Panc1 (cell line): ENCODE measurements around the gene CUL4A. TPM values are rescaled to one million over a fixed set of nuclear protein-coding genes. Genes with fewer than 3 reads are reported as not detected.

Experiments
- ATAC-seq: fragments of 200-7000 bp; cut with Tn5 transposase; 2 replicates; pipeline ENCODE4 v1.9.1; 2020; ENCODE audit warnings: mild to moderate bottlenecking, moderate library complexity
- BruUV-seq: library from RNA; stranded (reverse); fragments of 400-500 nt; replicated peaks from 2 replicates; lab custom pipeline; 2021; lab: Mats Ljungman, UMichigan
- CTCF ChIA-PET: fragments of 300-600 bp; sonication (Branson Sonifier 250); formaldehyde crosslinking; loops from one replicate; lab custom pipeline; 2022; ENCODE audit warnings: antibody characterized with exemption; lab: Charles Lee
- POLR2A ChIA-PET: fragments of 300-600 bp; sonication (Branson Sonifier 250); formaldehyde crosslinking; loops from one replicate; lab custom pipeline; 2022; ENCODE audit warnings: antibody characterized with exemption; lab: Charles Lee
- DNase-seq: peaks from one replicate; pipeline ENCODE4 v3.0.0-alpha.2; 2010; ENCODE audit warnings: low read depth, low spot score
- H3K27ac ChIP-seq: 2 replicates; pipeline ENCODE4 v1.5.1; 2011; ENCODE audit warnings: mild to moderate bottlenecking, low read length, inconsistent platforms
- H3K27me3 ChIP-seq: fragments of 200-500 bp; sonication (Bioruptor generic); 2 replicates; pipeline ENCODE4 v1.6.0; 2014; ENCODE audit warnings: low read length, inconsistent platforms; ENCODE audit not compliant: control insufficient read depth, insufficient read depth
- H3K36me3 ChIP-seq: fragments of 200-500 bp; sonication (Bioruptor generic); 2 replicates; pipeline ENCODE4 v1.5.1; 2014; ENCODE audit warnings: inconsistent platforms, mild to moderate bottlenecking, low read length, moderate library complexity; ENCODE audit not compliant: control insufficient read depth, insufficient read depth
- H3K4me1 ChIP-seq: 2 replicates; pipeline ENCODE4 v1.5.1; 2011; ENCODE audit warnings: inconsistent platforms, mild to moderate bottlenecking, low read length, moderate library complexity; ENCODE audit not compliant: control insufficient read depth, insufficient read depth
- H3K4me3 ChIP-seq, 2 experiments: 2 replicates each; pipeline ENCODE4 v1.5.1; 2011 to 2012; ENCODE audit warnings: low read depth in 2 of 2, low read length in 2 of 2, mild to moderate bottlenecking in 2 of 2, inconsistent platforms in 1 of 2, moderate library complexity in 1 of 2
- H3K9me3 ChIP-seq: fragments of 200-500 bp; sonication (Bioruptor generic); 2 replicates; pipeline ENCODE4 v1.5.1; 2014; ENCODE audit warnings: low read depth, mild to moderate bottlenecking, inconsistent platforms, low read length, moderate library complexity; ENCODE audit not compliant: control insufficient read depth, insufficient read depth
- POLR2AphosphoS5 ChIP-seq: IDR thresholded peaks from 2 replicates; pipeline ENCODE4 v1.6.1; 2012; ENCODE audit warnings: mild to moderate bottlenecking, low read depth, low read length, moderate library complexity
- SIN3A ChIP-seq: IDR thresholded peaks from 2 replicates; pipeline ENCODE4 v1.6.1; 2012; ENCODE audit warnings: low read depth, mild to moderate bottlenecking, low read length, moderate library complexity, borderline replicate concordance; ENCODE audit not compliant: insufficient read depth
- TCF7L2 ChIP-seq: IDR thresholded peaks from 2 replicates; pipeline ENCODE4 v1.6.1; 2011; ENCODE audit warnings: mild to moderate bottlenecking, low read depth, low read length, inconsistent platforms
- in situ Hi-C: cut with HindIII; loops from 2 replicates; pipeline ENCODE4 v1.10.0; 2016; ENCODE audit warnings: low sequenced_read_pairs, low pct_unique_long_range_greater_than_20kb
- intact Hi-C: fragments of 100-400 bp; cut with micrococcal nuclease; formaldehyde crosslinking; loops from one replicate; pipeline ENCODE4 v1.10.0; 2022; ENCODE audit not compliant: unreplicated experiment
- total RNA-seq: library from RNA; stranded (reverse); gene quantifications from one replicate; pipeline ENCODE4 v1.2.1, GENCODE V29; 2021; ENCODE audit not compliant: unreplicated experiment
- TF ChIP-seq, protein P1 (sequence below): fragments of 450-650 bp; IDR thresholded peaks from 2 replicates; pipeline ENCODE4 v1.5.1; 2017; ENCODE audit warnings: mild to moderate bottlenecking
- TF ChIP-seq, protein P2 (sequence below), 2 experiments: IDR thresholded peaks; 2 replicates each; pipeline ENCODE4 v1.6.1; 2011 to 2012; ENCODE audit warnings: low read depth in 2 of 2, control low read depth in 1 of 2, low read length in 1 of 2, mild to moderate bottlenecking in 1 of 2, moderate library complexity in 1 of 2; ENCODE audit not compliant: insufficient read depth in 1 of 2

Gene CUL4A
- total RNA-seq, 1 experiment from 2014 or later: 80.8 TPM

DNA sequence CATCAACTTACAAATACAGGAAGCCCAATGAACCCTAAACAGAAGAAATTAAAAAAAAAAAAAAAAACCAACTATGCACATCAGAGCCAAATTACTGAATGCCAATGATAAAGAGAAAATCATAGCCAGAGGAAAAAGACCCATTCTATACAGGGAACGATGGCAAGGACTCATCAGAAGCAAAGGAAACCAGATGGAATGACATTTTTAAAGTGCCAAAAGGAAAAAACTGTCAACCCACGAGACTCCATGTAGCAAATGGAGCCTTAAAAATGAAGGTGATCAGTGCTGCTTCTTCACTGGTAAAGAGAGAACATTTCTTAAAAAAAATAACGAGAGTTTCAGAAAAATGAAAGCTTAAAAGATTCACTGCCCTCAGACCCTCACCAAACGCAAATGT lies 19.2 kb upstream of the CUL4A start:
- in situ Hi-C loops (no loop called here), intact Hi-C loops (no loop called here)
- POLR2A ChIA-PET: no interaction called here
- CTCF ChIA-PET: no interaction called here
- DNase-seq (no peak), ATAC-seq (no peak)
- H3K9me3 ChIP-seq: no peaks in the 10 kb centered on the region
- TF ChIP-seq, protein P1, sequence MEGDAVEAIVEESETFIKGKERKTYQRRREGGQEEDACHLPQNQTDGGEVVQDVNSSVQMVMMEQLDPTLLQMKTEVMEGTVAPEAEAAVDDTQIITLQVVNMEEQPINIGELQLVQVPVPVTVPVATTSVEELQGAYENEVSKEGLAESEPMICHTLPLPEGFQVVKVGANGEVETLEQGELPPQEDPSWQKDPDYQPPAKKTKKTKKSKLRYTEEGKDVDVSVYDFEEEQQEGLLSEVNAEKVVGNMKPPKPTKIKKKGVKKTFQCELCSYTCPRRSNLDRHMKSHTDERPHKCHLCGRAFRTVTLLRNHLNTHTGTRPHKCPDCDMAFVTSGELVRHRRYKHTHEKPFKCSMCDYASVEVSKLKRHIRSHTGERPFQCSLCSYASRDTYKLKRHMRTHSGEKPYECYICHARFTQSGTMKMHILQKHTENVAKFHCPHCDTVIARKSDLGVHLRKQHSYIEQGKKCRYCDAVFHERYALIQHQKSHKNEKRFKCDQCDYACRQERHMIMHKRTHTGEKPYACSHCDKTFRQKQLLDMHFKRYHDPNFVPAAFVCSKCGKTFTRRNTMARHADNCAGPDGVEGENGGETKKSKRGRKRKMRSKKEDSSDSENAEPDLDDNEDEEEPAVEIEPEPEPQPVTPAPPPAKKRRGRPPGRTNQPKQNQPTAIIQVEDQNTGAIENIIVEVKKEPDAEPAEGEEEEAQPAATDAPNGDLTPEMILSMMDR: no peak
- no peak for TF ChIP-seq SIN3A
- TF ChIP-seq, protein P2, sequence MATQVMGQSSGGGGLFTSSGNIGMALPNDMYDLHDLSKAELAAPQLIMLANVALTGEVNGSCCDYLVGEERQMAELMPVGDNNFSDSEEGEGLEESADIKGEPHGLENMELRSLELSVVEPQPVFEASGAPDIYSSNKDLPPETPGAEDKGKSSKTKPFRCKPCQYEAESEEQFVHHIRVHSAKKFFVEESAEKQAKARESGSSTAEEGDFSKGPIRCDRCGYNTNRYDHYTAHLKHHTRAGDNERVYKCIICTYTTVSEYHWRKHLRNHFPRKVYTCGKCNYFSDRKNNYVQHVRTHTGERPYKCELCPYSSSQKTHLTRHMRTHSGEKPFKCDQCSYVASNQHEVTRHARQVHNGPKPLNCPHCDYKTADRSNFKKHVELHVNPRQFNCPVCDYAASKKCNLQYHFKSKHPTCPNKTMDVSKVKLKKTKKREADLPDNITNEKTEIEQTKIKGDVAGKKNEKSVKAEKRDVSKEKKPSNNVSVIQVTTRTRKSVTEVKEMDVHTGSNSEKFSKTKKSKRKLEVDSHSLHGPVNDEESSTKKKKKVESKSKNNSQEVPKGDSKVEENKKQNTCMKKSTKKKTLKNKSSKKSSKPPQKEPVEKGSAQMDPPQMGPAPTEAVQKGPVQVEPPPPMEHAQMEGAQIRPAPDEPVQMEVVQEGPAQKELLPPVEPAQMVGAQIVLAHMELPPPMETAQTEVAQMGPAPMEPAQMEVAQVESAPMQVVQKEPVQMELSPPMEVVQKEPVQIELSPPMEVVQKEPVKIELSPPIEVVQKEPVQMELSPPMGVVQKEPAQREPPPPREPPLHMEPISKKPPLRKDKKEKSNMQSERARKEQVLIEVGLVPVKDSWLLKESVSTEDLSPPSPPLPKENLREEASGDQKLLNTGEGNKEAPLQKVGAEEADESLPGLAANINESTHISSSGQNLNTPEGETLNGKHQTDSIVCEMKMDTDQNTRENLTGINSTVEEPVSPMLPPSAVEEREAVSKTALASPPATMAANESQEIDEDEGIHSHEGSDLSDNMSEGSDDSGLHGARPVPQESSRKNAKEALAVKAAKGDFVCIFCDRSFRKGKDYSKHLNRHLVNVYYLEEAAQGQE (IDR thresholded peaks at IDR 0.05; ENCODE audit: insufficient read depth in 1 of 2, low read depth in 2 of 2, low read length in 1 of 2): no peak
- TF ChIP-seq TCF7L2: no peak
- no peak for TF ChIP-seq POLR2AphosphoS5
- peaks cover 14% of the 10 kb centered on the region for H3K4me1 ChIP-seq
- no peaks in the 10 kb centered on the region; the same call in 1 of the 2 replicates for H3K36me3 ChIP-seq
- no peak overlapping the region for H3K27ac ChIP-seq
- no TSS peak for BruUV-seq
- no peak overlapping the region for H3K4me3 ChIP-seq
- H3K27me3 ChIP-seq: no peaks in the 10 kb centered on the region

DNA sequence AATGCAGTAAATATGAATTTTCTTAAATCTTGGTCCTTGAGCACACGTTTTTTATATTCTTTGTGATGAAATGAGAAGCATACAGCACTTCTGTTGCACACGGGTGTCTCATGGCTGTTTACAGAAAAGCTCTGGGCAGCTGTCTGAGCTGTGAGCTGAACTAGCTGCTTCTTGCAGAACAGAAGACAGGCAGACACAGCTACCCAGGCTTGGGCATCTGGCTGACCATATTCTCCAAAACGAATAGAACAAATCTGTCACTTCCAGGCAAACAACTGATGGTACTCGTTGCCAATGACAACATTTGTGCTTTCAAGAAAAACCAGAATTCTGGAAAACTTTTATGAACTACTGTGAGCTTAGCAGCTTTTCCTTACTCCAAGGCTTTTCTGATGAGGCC lies 17.1 kb upstream of the CUL4A start:
- ChIA-PET CTCF (no interaction called here), POLR2A (no interaction called here)
- intact Hi-C loops: no loop called here
- no peak for TF ChIP-seq POLR2AphosphoS5
- Histone ChIP-seq H3K9me3 (no peaks in the 10 kb centered on the region), H3K4me1 (peaks cover 8% of the 10 kb centered on the region), H3K27me3 (no peaks in the 10 kb centered on the region), H3K4me3 (no peak overlapping the region), H3K36me3 (no peaks in the 10 kb centered on the region; the same call in 1 of the 2 replicates), H3K27ac (no peak overlapping the region)
- in situ Hi-C loops: no loop called here
- ATAC-seq (no peak), DNase-seq (no peak)
- no TSS peak for BruUV-seq

DNA sequence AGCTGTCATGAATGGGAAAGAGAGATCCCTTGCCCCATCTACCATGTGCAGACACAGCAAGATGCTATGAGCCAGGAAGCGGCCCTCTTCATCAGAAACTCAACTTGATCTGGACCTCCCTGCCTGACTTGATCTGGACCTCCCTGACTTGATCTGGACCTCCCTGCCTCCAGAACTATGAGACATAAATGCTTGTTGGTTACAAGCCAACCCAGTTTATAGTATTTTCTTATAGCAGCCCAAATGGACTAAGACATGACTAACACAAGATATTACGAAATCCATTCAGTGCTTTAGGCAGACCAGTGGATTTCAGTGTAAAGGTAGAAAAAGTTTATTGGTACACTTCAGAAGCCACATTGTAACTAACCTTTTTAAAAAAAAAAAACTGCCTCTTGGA lies 16.5 kb upstream of the CUL4A start:
- H3K4me1 ChIP-seq: peaks cover 2% of the 10 kb centered on the region
- CTCF ChIA-PET: no interaction called here
- H3K27me3 ChIP-seq: no peaks in the 10 kb centered on the region
- H3K4me3 ChIP-seq: no peak overlapping the region
- intact Hi-C loops: no loop called here
- H3K36me3 ChIP-seq: peaks cover 3% of the 10 kb centered on the region; the same call in 1 of the 2 replicates
- DNase-seq (no peak), ATAC-seq (no peak)
- TF ChIP-seq, protein P2 (IDR thresholded peaks at IDR 0.05; ENCODE audit: insufficient read depth in 1 of 2, low read depth in 2 of 2, low read length in 1 of 2): no peak
- TF ChIP-seq, protein P1: no peak
- BruUV-seq: no TSS peak
- no peaks in the 10 kb centered on the region for H3K9me3 ChIP-seq
- no peak overlapping the region for H3K27ac ChIP-seq
- POLR2A ChIA-PET: no interaction called here
- in situ Hi-C loops: no loop called here
